ENCODE measurements around the gene FERD3L. TPM values are rescaled to one million over a fixed set of nuclear protein-coding genes. Genes with fewer than 3 reads are reported as not detected.
"Not testable (repeated sequence)": the region's sequence is repeated elsewhere in the genome, so short reads cannot be mapped to it uniquely, and the experiment has no call there.

Gene FERD3L, protein sequence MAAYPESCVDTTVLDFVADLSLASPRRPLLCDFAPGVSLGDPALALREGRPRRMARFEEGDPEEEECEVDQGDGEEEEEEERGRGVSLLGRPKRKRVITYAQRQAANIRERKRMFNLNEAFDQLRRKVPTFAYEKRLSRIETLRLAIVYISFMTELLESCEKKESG
- total RNA-seq (not detected), polyA plus RNA-seq (not detected)
- long read RNA-seq, donor 1, result 0 reads
- long read RNA-seq, donor 2, result 0 reads
- long read RNA-seq, donor 3, result 0 reads

DNA sequence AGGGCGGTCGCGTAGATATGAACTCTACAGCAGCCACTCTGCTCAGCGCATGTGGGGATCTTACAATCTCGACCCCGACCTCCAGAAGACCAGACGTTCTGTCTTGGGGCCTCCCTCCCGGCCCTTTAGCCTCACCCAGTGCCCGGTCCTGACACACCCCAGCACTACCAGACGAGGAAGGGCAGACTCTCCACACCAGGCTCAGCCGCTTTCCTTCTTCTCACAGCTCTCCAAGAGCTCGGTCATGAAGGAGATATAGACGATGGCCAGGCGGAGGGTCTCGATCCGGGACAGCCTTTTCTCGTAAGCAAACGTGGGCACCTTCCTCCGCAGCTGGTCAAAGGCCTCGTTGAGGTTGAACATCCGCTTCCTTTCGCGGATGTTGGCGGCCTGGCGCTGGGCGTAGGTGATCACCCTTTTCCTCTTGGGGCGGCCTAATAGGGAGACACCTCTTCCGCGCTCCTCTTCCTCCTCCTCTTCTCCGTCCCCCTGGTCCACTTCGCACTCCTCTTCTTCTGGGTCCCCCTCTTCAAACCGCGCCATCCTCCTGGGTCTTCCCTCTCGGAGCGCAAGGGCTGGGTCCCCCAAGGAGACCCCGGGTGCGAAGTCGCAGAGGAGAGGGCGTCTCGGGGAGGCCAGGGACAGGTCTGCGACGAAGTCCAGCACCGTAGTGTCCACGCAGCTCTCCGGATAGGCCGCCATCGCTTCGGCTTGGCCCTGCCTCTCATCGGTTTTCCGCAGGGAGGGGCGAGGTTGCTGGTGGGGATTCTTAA lies at the start of gene FERD3L:
Gene FERD3L (minus strand): TSS at position 761 of the 773 bp plus-strand sequence. CDS start 59 bp downstream, at position 702.
- intact Hi-C loops (cut with DNase I), result no loop called here
- Histone ChIP-seq H3K4me1 (ENCODE audit: insufficient read depth) (no peaks in the 10 kb centered on the region), H3K36me3 (no peaks in the 10 kb centered on the region), H3K27me3 (no peaks in the 10 kb centered on the region), H3K27ac (no peak within 1 kb of the TSS), H3K4me3 (no peak within 1 kb of the TSS), H3K9me3 (no peaks in the 10 kb centered on the region)
- WGBS, 3 donors, result 4 to 7% (median 4%) methylated on average over 50 to 51 of the region's 51 CpGs
- TF ChIP-seq POLR2A (IDR thresholded peaks at IDR 0.05), result no peak
- TF ChIP-seq, protein P1, sequence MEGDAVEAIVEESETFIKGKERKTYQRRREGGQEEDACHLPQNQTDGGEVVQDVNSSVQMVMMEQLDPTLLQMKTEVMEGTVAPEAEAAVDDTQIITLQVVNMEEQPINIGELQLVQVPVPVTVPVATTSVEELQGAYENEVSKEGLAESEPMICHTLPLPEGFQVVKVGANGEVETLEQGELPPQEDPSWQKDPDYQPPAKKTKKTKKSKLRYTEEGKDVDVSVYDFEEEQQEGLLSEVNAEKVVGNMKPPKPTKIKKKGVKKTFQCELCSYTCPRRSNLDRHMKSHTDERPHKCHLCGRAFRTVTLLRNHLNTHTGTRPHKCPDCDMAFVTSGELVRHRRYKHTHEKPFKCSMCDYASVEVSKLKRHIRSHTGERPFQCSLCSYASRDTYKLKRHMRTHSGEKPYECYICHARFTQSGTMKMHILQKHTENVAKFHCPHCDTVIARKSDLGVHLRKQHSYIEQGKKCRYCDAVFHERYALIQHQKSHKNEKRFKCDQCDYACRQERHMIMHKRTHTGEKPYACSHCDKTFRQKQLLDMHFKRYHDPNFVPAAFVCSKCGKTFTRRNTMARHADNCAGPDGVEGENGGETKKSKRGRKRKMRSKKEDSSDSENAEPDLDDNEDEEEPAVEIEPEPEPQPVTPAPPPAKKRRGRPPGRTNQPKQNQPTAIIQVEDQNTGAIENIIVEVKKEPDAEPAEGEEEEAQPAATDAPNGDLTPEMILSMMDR (IDR thresholded peaks at IDR 0.05), result no peak
- no peak for TF ChIP-seq EP300 (IDR thresholded peaks at IDR 0.05)
- no peak for DNase-seq

DNA sequence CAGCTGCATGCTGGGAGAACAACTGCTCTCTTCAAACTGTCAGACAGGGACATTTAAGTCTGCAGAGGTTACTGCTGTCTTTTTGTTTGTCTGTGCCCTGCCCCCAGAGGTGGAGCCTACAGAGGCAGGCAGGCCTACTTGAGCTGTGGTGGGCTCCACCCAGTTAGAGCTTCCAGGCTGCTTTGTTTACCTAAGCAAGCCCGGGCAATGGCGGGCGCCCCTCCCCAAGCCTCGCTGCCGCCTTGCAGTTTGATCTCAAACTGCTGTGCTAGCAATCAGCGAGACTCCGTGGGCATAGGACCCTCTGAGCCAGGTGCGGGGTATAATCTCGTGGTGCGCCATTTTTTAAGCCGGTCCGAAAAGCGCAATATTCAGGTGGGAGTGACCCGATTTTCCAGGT lies 49.2 kb upstream of the FERD3L start:
- DNase-seq; H3K27me3 ChIP-seq; H3K9me3 ChIP-seq; H3K27ac ChIP-seq; H3K36me3 ChIP-seq; intact Hi-C loops (cut with DNase I); H3K4me1 ChIP-seq (ENCODE audit: insufficient read depth); H3K4me3 ChIP-seq: not testable (repeated sequence)
- 29 to 34% (median 34%) methylated on average over 14 of the region's 14 CpGs for WGBS, 3 donors

DNA sequence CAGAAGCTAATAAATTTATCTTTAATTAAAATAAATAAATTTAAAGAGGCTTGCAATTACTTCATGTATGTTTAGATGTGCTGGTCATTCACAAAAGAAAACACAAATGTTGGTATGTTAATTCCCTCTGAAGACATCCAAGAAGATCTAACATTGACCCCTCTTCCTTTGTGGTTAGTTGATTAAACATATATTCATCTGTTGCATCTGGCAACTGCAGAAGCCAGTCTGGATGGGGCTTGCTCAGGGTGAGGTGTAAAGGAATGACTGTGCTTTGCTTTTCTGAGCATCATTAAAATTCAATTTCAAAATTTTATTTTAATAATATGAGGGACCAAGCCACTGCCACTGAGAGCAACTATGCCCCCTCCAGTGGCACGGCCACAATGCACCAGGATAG lies 36.4 kb upstream of the FERD3L start:
- no peak for DNase-seq
- intact Hi-C loops (cut with DNase I), result loop anchor here in 1 of 4 donors (5.0 kb wide), 1 partner anchor 924 kb away; no protein-coding TSS in a partner anchor

DNA sequence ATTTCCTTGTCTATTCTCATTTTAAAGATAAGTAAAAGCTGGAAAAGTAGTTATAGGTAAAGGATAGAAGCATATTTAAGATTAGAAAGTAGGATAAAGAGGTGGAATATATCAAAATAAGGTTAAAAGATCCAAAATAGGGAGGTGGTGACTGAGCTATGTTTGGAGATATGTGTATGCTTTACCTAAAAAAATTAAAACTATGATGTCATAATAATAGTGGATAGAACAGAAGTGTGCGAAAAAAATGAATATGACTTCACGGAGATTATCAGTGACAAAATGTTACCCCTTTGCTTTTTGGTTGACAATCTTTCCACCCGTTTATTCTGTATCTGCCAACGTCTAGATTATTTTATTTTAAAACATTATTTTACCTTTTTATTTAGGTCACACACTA lies 33.4 kb upstream of the FERD3L start:
- H3K4me1 ChIP-seq (ENCODE audit: insufficient read depth), result no peaks in the 10 kb centered on the region
- no peak overlapping the region for H3K4me3 ChIP-seq
- H3K36me3 ChIP-seq, result no peaks in the 10 kb centered on the region
- H3K27ac ChIP-seq, result no peak overlapping the region
- intact Hi-C loops (cut with DNase I), result no loop called here
- DNase-seq, result no peak
- H3K9me3 ChIP-seq, result no peaks in the 10 kb centered on the region
- no peaks in the 10 kb centered on the region for H3K27me3 ChIP-seq
- WGBS, 3 donors, result 74 to 82% (median 75%) methylated on average over 4 of the region's 4 CpGs
- TF ChIP-seq, protein P1 (IDR thresholded peaks at IDR 0.05), result no peak
- no peak for TF ChIP-seq EP300 (IDR thresholded peaks at IDR 0.05)
- TF ChIP-seq POLR2A (IDR thresholded peaks at IDR 0.05), result no peak

More for the DNA sequence above, 36.4 kb upstream of the FERD3L start:
- H3K36me3 ChIP-seq, result no peaks in the 10 kb centered on the region
- H3K4me3 ChIP-seq, result no peak overlapping the region
- H3K4me1 ChIP-seq (ENCODE audit: insufficient read depth), result no peaks in the 10 kb centered on the region
- H3K27me3 ChIP-seq, result no peaks in the 10 kb centered on the region
- no peak overlapping the region for H3K27ac ChIP-seq
- WGBS, 3 donors, result 74 to 81% (median 76%) methylated on average over 1 of the region's 1 CpG
- no peaks in the 10 kb centered on the region for H3K9me3 ChIP-seq
- TF ChIP-seq EP300 (IDR thresholded peaks at IDR 0.05) (no peak), POLR2A (IDR thresholded peaks at IDR 0.05) (no peak)
- TF ChIP-seq, protein P1 (IDR thresholded peaks at IDR 0.05), result no peak

DNA sequence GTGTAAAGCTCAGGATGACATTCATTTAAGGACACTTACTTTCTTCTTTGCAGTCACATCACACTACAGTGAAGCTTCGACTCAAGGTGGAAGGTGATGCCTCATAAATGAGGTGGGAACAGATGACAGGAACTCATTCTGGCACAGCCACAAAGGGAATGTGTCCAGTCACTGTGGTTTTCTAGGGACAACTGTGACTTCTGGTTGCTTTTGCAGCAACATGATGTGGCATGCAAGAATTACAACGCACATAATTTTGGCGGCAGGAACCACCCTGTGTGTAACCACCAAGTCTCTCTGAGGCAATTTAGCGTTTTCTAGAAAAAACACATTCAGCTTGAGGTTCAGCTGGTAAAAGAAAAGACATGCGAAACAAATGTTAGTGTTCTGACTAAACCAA lies 32.0 kb upstream of the FERD3L start:
- intact Hi-C loops (cut with DNase I), result no loop called here
- Histone ChIP-seq H3K4me1 (ENCODE audit: insufficient read depth) (no peaks in the 10 kb centered on the region), H3K9me3 (no peaks in the 10 kb centered on the region), H3K27me3 (no peaks in the 10 kb centered on the region), H3K27ac (no peak overlapping the region), H3K4me3 (no peak overlapping the region), H3K36me3 (no peaks in the 10 kb centered on the region)
- TF ChIP-seq, protein P1 (IDR thresholded peaks at IDR 0.05), result no peak
- TF ChIP-seq EP300 (IDR thresholded peaks at IDR 0.05), result no peak
- TF ChIP-seq POLR2A (IDR thresholded peaks at IDR 0.05), result no peak
- DNase-seq, result no peak
- 81 to 83% (median 82%) methylated on average over 5 of the region's 5 CpGs for WGBS, 3 donors

Data from ovary (tissue), 10 donors.